ENCODE measurements around the gene PIK3CD.

DNA sequence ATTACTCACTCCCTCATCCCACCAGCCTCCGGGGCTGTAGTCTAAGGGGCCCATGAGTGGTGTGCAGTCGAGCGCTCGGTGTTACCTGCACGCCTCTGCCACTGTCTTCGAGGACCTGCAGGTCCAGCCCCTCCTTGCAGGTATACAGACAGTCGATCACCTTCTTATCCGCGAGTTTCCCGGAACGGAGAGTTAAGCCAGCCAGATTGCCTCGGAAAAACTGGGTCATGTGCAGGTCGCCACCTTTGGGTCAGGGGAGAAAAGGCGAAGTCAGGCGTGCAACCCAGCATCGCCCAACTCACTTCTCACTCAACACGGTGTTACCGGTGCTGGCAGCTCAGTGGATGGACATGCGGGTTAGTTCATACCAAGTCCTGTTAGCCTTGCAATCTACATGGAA is 84.3 kb downstream of the PIK3CD start:
- TF ChIP-seq, protein P1, sequence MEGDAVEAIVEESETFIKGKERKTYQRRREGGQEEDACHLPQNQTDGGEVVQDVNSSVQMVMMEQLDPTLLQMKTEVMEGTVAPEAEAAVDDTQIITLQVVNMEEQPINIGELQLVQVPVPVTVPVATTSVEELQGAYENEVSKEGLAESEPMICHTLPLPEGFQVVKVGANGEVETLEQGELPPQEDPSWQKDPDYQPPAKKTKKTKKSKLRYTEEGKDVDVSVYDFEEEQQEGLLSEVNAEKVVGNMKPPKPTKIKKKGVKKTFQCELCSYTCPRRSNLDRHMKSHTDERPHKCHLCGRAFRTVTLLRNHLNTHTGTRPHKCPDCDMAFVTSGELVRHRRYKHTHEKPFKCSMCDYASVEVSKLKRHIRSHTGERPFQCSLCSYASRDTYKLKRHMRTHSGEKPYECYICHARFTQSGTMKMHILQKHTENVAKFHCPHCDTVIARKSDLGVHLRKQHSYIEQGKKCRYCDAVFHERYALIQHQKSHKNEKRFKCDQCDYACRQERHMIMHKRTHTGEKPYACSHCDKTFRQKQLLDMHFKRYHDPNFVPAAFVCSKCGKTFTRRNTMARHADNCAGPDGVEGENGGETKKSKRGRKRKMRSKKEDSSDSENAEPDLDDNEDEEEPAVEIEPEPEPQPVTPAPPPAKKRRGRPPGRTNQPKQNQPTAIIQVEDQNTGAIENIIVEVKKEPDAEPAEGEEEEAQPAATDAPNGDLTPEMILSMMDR (IDR thresholded peaks at IDR 0.05) = no peak
- no peak for TF ChIP-seq POLR2A (IDR thresholded peaks at IDR 0.05)
